Measurements from ENCODE around the gene ARL15.

DNA sequence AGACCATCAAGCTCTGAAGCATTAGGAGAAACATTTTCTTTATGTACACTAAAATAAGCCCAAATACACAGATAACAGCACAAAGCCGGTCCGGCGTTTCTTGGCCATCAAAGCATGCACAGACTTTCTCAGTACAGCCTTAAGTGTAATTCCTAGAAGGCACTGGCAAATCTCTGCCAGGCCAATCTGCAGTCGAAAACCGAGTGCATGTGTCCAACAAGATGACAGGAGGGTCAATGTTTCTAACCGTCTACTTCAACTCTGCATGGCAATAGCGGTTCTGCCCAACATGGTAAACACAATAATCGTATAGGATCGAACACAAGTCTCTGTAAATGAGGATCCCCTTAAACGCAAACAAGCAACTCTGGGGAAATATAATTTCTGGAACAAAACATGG is 1.1 kb downstream of the ARL15 start:
- TF ChIP-seq CTCF (IDR thresholded peaks at IDR 0.05) (no peak), EZH2phosphoT487 (IDR thresholded peaks at IDR 0.05; ENCODE audit: borderline replicate concordance, low read depth) (no peak)

All from SK-N-SH (cell line).